ENCODE results near the gene MET. TPM values are rescaled to one million over a fixed set of nuclear protein-coding genes. Genes with fewer than 3 reads are reported as not detected.
"Not testable (repeated sequence)": the region's sequence is repeated elsewhere in the genome, so short reads cannot be mapped to it uniquely, and the experiment has no call there.

The MET gene
- total and polyA plus RNA-seq, 2 donors from 2014 or later: 13.4 to 225 TPM

- H3K4me1 ChIP-seq (ENCODE audit: control insufficient read depth in 2 of 3, insufficient read depth in 2 of 3, low read depth in 1 of 3, low read length in 3 of 3): no peaks in the 10 kb centered on the region
- peak; percentile 67 for FAIRE-seq
- H3K9ac ChIP-seq (ENCODE audit: low read length in 3 of 3): no peak overlapping the region
- no peak for TF ChIP-seq CTCF (IDR thresholded peaks at IDR 0.05; ENCODE audit: borderline replicate concordance, extremely low read depth, insufficient read depth)
- no peaks in the 10 kb centered on the region for H3K36me3 ChIP-seq (ENCODE audit: control insufficient read depth in 2 of 3, insufficient read depth in 3 of 3, low read length in 3 of 3)
- no peaks in the 10 kb centered on the region for H3K9me3 ChIP-seq (ENCODE audit: control insufficient read depth in 2 of 3, insufficient read depth in 1 of 3, low read length in 3 of 3)
- intact Hi-C loops (cut with DNase I): no loop called here
- no peak for DNase-seq
- no peaks in the 10 kb centered on the region for H3K27me3 ChIP-seq (ENCODE audit: control insufficient read depth, insufficient read depth, low read length)
- H3K4me3 ChIP-seq (ENCODE audit: low read length in 3 of 3): no peak overlapping the region
- H3K27ac ChIP-seq (ENCODE audit: low read depth in 2 of 2, low read length in 2 of 2): no peak overlapping the region
These were observed 30.3 kb upstream of the MET start for GRCh38 chr7:116641551-116642153.

GRCh38 chr7:116643148-116643547 lies 28.8 kb upstream of the MET start:
- intact Hi-C loops (cut with DNase I); H3K9ac ChIP-seq (ENCODE audit: low read length in 3 of 3); H3K27ac ChIP-seq (ENCODE audit: low read depth in 2 of 2, low read length in 2 of 2); DNase-seq; H3K9me3 ChIP-seq (ENCODE audit: control insufficient read depth in 2 of 3, insufficient read depth in 1 of 3, low read length in 3 of 3); FAIRE-seq; H3K4me3 ChIP-seq (ENCODE audit: low read length in 3 of 3); H3K36me3 ChIP-seq (ENCODE audit: control insufficient read depth in 2 of 3, insufficient read depth in 3 of 3, low read length in 3 of 3); H3K4me1 ChIP-seq (ENCODE audit: control insufficient read depth in 2 of 3, insufficient read depth in 2 of 3, low read depth in 1 of 3, low read length in 3 of 3); H3K27me3 ChIP-seq (ENCODE audit: control insufficient read depth, insufficient read depth, low read length): not testable (repeated sequence)

- DNase-seq: no peak
- H3K27ac ChIP-seq (ENCODE audit: low read depth in 2 of 2, low read length in 2 of 2): no peak overlapping the region
- no peaks in the 10 kb centered on the region for H3K27me3 ChIP-seq (ENCODE audit: control insufficient read depth, insufficient read depth, low read length)
- H3K4me1 ChIP-seq (ENCODE audit: control insufficient read depth in 2 of 3, insufficient read depth in 2 of 3, low read depth in 1 of 3, low read length in 3 of 3): no peaks in the 10 kb centered on the region
- no peak for FAIRE-seq
- no peak overlapping the region for H3K9ac ChIP-seq (ENCODE audit: low read length in 3 of 3)
- H3K4me3 ChIP-seq (ENCODE audit: low read length in 3 of 3): no peak overlapping the region
- no peak for TF ChIP-seq CTCF (IDR thresholded peaks at IDR 0.05; ENCODE audit: borderline replicate concordance, extremely low read depth, insufficient read depth)
- no peaks in the 10 kb centered on the region for H3K9me3 ChIP-seq (ENCODE audit: control insufficient read depth in 2 of 3, insufficient read depth in 1 of 3, low read length in 3 of 3)
- intact Hi-C loops (cut with DNase I): no loop called here
- no peaks in the 10 kb centered on the region for H3K36me3 ChIP-seq (ENCODE audit: control insufficient read depth in 2 of 3, insufficient read depth in 3 of 3, low read length in 3 of 3)
These were observed 27.4 kb upstream of the MET start for GRCh38 chr7:116644628-116645027.

GRCh38 chr7:116647290-116647689 lies 24.7 kb upstream of the MET start:
- no peak overlapping the region for H3K27ac ChIP-seq (ENCODE audit: low read depth in 2 of 2, low read length in 2 of 2)
- H3K9me3 ChIP-seq (ENCODE audit: control insufficient read depth in 2 of 3, insufficient read depth in 1 of 3, low read length in 3 of 3): no peaks in the 10 kb centered on the region
- no peaks in the 10 kb centered on the region for H3K4me1 ChIP-seq (ENCODE audit: control insufficient read depth in 2 of 3, insufficient read depth in 2 of 3, low read depth in 1 of 3, low read length in 3 of 3)
- no peak for TF ChIP-seq CTCF (IDR thresholded peaks at IDR 0.05; ENCODE audit: borderline replicate concordance, extremely low read depth, insufficient read depth)
- FAIRE-seq (no peak), DNase-seq (no peak)
- H3K9ac ChIP-seq (ENCODE audit: low read length in 3 of 3): no peak overlapping the region
- intact Hi-C loops (cut with DNase I): no loop called here
- H3K27me3 ChIP-seq (ENCODE audit: control insufficient read depth, insufficient read depth, low read length): no peaks in the 10 kb centered on the region
- H3K4me3 ChIP-seq (ENCODE audit: low read length in 3 of 3): no peak overlapping the region
- no peaks in the 10 kb centered on the region for H3K36me3 ChIP-seq (ENCODE audit: control insufficient read depth in 2 of 3, insufficient read depth in 3 of 3, low read length in 3 of 3)
